Lower leg skin (tissue), 3 donors: Measurements from ENCODE around the gene JPT2.

Experiments
- POLR2A ChIP-seq, 2 donors: fragments of 450-650 bp; IDR thresholded peaks; one replicate each; pipeline ENCODE4 v1.6.1; 2016 to 2017; ENCODE audit warnings: antibody characterized with exemption in 2 of 2, mild to moderate bottlenecking in 1 of 2, moderate library complexity in 1 of 2
- TF ChIP-seq, protein P1 (sequence below), 3 donors: fragments of 450-650 bp; IDR thresholded peaks; one replicate each; pipeline ENCODE4 v1.5.1; 2016; ENCODE audit warnings: antibody characterized with exemption in 3 of 3, mild to moderate bottlenecking in 3 of 3, moderate library complexity in 2 of 3

DNA sequence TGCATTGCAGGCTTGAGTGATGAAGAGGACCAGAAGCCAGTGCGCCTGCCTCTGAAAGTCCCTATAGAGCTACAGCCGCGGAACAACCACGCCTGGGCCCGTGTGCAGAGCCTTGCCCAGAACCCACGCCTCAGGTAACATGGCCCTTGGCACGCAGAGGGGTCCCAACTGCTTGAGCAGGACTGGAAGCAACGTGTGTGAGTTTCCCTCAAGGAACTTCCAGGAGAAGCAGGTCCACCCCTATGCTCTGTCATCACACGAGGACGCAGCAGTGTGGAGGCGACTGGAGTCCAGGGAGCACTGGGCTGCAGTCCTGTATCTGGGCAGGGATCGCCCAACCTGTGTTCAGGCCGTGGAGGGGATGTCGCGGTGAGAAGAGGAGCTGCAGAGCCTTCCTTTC, 25.1 kb upstream of the JPT2 start:
- TF ChIP-seq POLR2A (IDR thresholded peaks at IDR 0.05), result no peak
- TF ChIP-seq, protein P1, sequence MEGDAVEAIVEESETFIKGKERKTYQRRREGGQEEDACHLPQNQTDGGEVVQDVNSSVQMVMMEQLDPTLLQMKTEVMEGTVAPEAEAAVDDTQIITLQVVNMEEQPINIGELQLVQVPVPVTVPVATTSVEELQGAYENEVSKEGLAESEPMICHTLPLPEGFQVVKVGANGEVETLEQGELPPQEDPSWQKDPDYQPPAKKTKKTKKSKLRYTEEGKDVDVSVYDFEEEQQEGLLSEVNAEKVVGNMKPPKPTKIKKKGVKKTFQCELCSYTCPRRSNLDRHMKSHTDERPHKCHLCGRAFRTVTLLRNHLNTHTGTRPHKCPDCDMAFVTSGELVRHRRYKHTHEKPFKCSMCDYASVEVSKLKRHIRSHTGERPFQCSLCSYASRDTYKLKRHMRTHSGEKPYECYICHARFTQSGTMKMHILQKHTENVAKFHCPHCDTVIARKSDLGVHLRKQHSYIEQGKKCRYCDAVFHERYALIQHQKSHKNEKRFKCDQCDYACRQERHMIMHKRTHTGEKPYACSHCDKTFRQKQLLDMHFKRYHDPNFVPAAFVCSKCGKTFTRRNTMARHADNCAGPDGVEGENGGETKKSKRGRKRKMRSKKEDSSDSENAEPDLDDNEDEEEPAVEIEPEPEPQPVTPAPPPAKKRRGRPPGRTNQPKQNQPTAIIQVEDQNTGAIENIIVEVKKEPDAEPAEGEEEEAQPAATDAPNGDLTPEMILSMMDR (IDR thresholded peaks at IDR 0.05), result no peak
